Measurements from ENCODE around the gene FBXL22. TPM values are rescaled to one million over a fixed set of nuclear protein-coding genes. Genes with fewer than 3 reads are reported as not detected.

FBXL22 gene
- total and polyA plus RNA-seq, 8 donors = 0.28 to 2.1 (median 0.90) TPM

DNA sequence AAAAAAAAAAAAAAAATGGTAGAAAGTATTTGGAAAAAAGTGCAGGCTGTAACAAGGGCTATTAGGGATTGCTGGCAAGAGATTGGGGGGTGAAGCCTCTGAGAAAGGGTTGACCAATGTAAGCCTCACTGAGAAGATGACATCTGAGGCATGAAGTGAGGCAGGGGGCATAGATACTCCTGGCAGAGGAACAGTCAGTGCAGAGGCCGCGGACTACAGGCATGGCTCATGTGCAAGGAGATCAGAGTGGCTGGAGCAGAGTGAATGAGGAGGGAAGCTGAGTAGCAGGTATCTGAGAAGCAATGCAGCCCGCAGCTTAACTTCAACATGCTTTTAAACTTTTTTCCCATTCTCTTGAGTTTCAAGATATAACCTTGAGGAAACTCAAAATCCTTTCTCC is 5.4 kb downstream of the FBXL22 start:
- intact Hi-C loops (cut with DNase I) = loop anchor here in 1 of 3 donors (10.0 kb wide), 1 partner anchor 462 kb away; no protein-coding TSS in a partner anchor
- no peak for ATAC-seq
- WGBS, 2 donors = 82 to 84% methylated on average over 3 of the region's 3 CpGs

DNA sequence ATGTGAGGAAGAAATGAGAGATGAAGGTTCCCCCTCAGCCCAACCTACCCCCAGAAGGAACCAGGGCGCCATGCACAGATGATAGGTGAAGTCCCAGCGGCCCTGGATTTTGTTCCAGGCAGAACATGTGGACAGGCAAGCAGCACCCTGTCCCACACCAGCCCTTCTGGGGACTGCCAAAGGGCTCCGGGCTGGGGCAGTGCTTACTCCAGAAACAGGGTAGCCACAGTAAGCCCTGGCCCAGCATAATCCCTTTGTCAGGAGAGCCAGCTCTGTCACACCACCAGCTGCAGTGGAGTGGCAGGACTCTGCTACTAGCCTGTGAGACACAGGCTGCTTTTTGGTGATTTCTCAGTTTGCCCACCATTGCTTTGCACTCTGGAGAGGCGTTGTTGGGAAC is 6.3 kb downstream of the FBXL22 start:
- Histone ChIP-seq H3K27me3 (no peaks in the 10 kb centered on the region), H3K4me3 (no peak overlapping the region), H3K27ac (no peak overlapping the region), H3K9me3 (no peaks in the 10 kb centered on the region), H3K4me1 (peaks cover 0 to 8% (median 4%) of the 10 kb centered on the region in 3 donors), H3K36me3 (peaks cover 0 to 7% (median 0%) of the 10 kb centered on the region in 3 donors)
- TF ChIP-seq, protein P1, sequence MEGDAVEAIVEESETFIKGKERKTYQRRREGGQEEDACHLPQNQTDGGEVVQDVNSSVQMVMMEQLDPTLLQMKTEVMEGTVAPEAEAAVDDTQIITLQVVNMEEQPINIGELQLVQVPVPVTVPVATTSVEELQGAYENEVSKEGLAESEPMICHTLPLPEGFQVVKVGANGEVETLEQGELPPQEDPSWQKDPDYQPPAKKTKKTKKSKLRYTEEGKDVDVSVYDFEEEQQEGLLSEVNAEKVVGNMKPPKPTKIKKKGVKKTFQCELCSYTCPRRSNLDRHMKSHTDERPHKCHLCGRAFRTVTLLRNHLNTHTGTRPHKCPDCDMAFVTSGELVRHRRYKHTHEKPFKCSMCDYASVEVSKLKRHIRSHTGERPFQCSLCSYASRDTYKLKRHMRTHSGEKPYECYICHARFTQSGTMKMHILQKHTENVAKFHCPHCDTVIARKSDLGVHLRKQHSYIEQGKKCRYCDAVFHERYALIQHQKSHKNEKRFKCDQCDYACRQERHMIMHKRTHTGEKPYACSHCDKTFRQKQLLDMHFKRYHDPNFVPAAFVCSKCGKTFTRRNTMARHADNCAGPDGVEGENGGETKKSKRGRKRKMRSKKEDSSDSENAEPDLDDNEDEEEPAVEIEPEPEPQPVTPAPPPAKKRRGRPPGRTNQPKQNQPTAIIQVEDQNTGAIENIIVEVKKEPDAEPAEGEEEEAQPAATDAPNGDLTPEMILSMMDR (IDR thresholded peaks at IDR 0.05) = no peak
- ATAC-seq = no peak
- no peak for DNase-seq
- FAIRE-seq = no peak
- intact Hi-C loops (cut with DNase I) = loop anchor here in 1 of 3 donors (10.0 kb wide), 1 partner anchor 461 kb away; no protein-coding TSS in a partner anchor
- WGBS, 2 donors = 88 to 92% methylated on average over 4 of the region's 4 CpGs

More for the DNA sequence above, 5.4 kb downstream of the FBXL22 start:
- Histone ChIP-seq H3K27me3 (no peaks in the 10 kb centered on the region), H3K36me3 (peaks cover 0 to 4% (median 0%) of the 10 kb centered on the region in 3 donors), H3K4me3 (no peak overlapping the region), H3K4me1 (peaks cover 0 to 10% (median 4%) of the 10 kb centered on the region in 3 donors), H3K27ac (no peak overlapping the region), H3K9me3 (no peaks in the 10 kb centered on the region)
- FAIRE-seq (no peak), DNase-seq (no peak)
- TF ChIP-seq, protein P1 (IDR thresholded peaks at IDR 0.05) = no peak

GRCh38 chr15:63604281-63604680 is 7.1 kb downstream of the FBXL22 start:
- Histone ChIP-seq H3K36me3 (peaks cover 0 to 11% (median 0%) of the 10 kb centered on the region in 3 donors), H3K9me3 (no peaks in the 10 kb centered on the region), H3K4me3 (no peak overlapping the region), H3K27me3 (no peaks in the 10 kb centered on the region), H3K4me1 (peaks cover 0 to under 1% (median 0%) of the 10 kb centered on the region in 3 donors), H3K27ac (no peak overlapping the region)
- no peak for ATAC-seq
- WGBS, 2 donors = 93 to 95% methylated on average over 2 of the region's 2 CpGs
- intact Hi-C loops (cut with DNase I) = loop anchor here in 1 of 3 donors (10.0 kb wide), 1 partner anchor 461 kb away; no protein-coding TSS in a partner anchor
- no peak for FAIRE-seq
- TF ChIP-seq, protein P1 (IDR thresholded peaks at IDR 0.05) = no peak
- DNase-seq = no peak

DNA sequence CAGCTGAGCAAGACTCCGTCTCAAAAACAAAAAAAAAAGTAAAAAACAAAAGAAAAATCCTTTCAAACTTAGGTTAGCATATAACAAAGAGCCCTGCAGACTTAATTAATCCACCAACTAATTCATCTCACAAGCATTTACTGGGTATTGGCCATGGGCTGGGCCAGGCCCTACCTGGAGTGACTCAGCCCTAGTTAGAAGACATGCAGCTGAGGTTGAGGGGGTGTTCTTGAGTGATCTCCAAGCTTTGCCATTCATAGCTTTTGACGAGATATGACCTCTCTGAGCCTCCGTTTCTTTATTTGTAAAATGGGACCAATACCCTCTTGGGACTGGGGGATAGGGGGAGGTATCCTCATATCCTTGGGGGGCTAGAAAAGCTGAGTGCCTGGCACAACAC is 7.8 kb downstream of the FBXL22 start:
- no peak for ATAC-seq
- FAIRE-seq = no peak
- 93% methylated on average over 3 of the region's 3 CpGs for WGBS, 2 donors
- Histone ChIP-seq H3K9me3 (no peaks in the 10 kb centered on the region), H3K27me3 (no peaks in the 10 kb centered on the region), H3K36me3 (peaks cover 0 to 15% (median 0%) of the 10 kb centered on the region in 3 donors), H3K4me3 (no peak overlapping the region), H3K27ac (no peak overlapping the region), H3K4me1 (no peaks in the 10 kb centered on the region)
- DNase-seq = no peak
- intact Hi-C loops (cut with DNase I) = loop anchor here in 1 of 3 donors (10.0 kb wide), 1 partner anchor 460 kb away; no protein-coding TSS in a partner anchor
- TF ChIP-seq, protein P1 (IDR thresholded peaks at IDR 0.05) = no peak

- DNase-seq (no peak), FAIRE-seq (no peak), ATAC-seq (no peak)
- WGBS, 2 donors = 81 to 85% methylated on average over 7 of the region's 7 CpGs
- Histone ChIP-seq H3K36me3 (peaks cover 0 to 15% (median 0%) of the 10 kb centered on the region in 3 donors), H3K9me3 (no peaks in the 10 kb centered on the region), H3K27me3 (no peaks in the 10 kb centered on the region), H3K4me1 (peaks cover 0 to 4% (median 0%) of the 10 kb centered on the region in 3 donors), H3K4me3 (no peak overlapping the region), H3K27ac (no peak overlapping the region)
- TF ChIP-seq, protein P1 (IDR thresholded peaks at IDR 0.05) = no peak
- intact Hi-C loops (cut with DNase I) = loop anchor here in 1 of 3 donors (10.0 kb wide), 1 partner anchor 459 kb away; no protein-coding TSS in a partner anchor
Measured at GRCh38 chr15:63605816-63606215, 8.6 kb downstream of the FBXL22 start.
